Stimulated activated CD4-positive, alpha-beta T cell treated with anti-CD3 and anti-CD28 coated beads, Interleukin-1b, Interleukin-23, amount 100 ng/mL, for 48 hours (primary cell): Measurements from ENCODE around the gene CAPN11.
"Not testable (repeated sequence)": the region's sequence is repeated elsewhere in the genome, so short reads cannot be mapped to it uniquely, and the experiment has no call there.

ENCODE experiments used
- DNase-seq: peaks from one replicate; pipeline ENCODE4 v3.0.0-alpha.2; 2020

The CAPN11 gene

GRCh38 chr6:44230034-44230675, 71.5 kb downstream of the CAPN11 start:
- no peak for DNase-seq

- DNase-seq = not testable (repeated sequence)
Measured at GRCh38 chr6:44231426-44231825, 72.8 kb downstream of the CAPN11 start.

- DNase-seq = no peak
Measured at GRCh38 chr6:44232676-44233566, 74.3 kb downstream of the CAPN11 start.

GRCh38 chr6:44233567-44234100, 75.0 kb downstream of the CAPN11 start:
- no peak for DNase-seq
